Upper lobe of left lung (tissue), 6 donors: Measurements from ENCODE around the gene ATXN1. TPM values are rescaled to one million over a fixed set of nuclear protein-coding genes. Genes with fewer than 3 reads are reported as not detected.
"Not testable (repeated sequence)": the region's sequence is repeated elsewhere in the genome, so short reads cannot be mapped to it uniquely, and the experiment has no call there.

ENCODE experiments used
- ATAC-seq, 2 donors: fragments of 200-7000 bp; cut with Tn5 transposase; one replicate each; pipeline ENCODE4 v1.9.1; 2022; ENCODE audit warnings: mild to moderate bottlenecking in 2 of 2, moderate library complexity in 2 of 2; ENCODE audit not compliant: low FRiP score in 2 of 2
- DNase-seq, 2 donors: peaks; one replicate each; pipeline ENCODE4 v3.0.0-alpha.2; 2019 to 2020
- H3K27ac ChIP-seq, 4 donors: fragments of 200-600 bp; sonication (generic); one replicate each; pipeline ENCODE4 v1.5.1; 2016 to 2019
- H3K27me3 ChIP-seq, 4 donors: fragments of 200-600 bp; sonication (generic); one replicate each; pipeline ENCODE4 v1.5.1; 2017 to 2019
- H3K36me3 ChIP-seq, 4 donors: fragments of 200-600 bp; sonication (generic); one replicate each; pipeline ENCODE4 v1.5.1; 2016 to 2019
- H3K4me1 ChIP-seq, 4 donors: fragments of 200-600 bp; sonication (generic); one replicate each; pipeline ENCODE4 v1.5.1; 2018 to 2019
- H3K4me3 ChIP-seq, 4 donors: fragments of 200-600 bp; sonication (generic); one replicate each; pipeline ENCODE4 v1.5.1; 2017 to 2019; ENCODE audit warnings: mild to moderate bottlenecking in 2 of 4, moderate library complexity in 1 of 4
- H3K9me3 ChIP-seq, 4 donors: fragments of 200-600 bp; sonication (generic); one replicate each; pipeline ENCODE4 v1.5.1; 2018 to 2019
- CTCF ChIP-seq, 6 experiments: fragments of 450-650 bp in 4 of 6; fragments of 200-600 bp in 2 of 6; sonication (generic) in 2 of 6; IDR thresholded peaks; one replicate each; pipeline ENCODE4 v1.5.1; 2016 to 2019; ENCODE audit warnings: antibody characterized with exemption in 6 of 6
- EP300 ChIP-seq, 4 donors: sonication (generic); formaldehyde crosslinking; IDR thresholded peaks; one replicate each; pipeline ENCODE4 v1.5.1; 2017; ENCODE audit warnings: antibody characterized with exemption in 4 of 4, control low read depth in 2 of 4
- POLR2A ChIP-seq, 4 donors: fragments of 450-650 bp; IDR thresholded peaks; one replicate each; pipeline ENCODE4 v1.5.1; 2016 to 2017; ENCODE audit warnings: antibody characterized with exemption in 4 of 4, mild to moderate bottlenecking in 2 of 4
- POLR2AphosphoS5 ChIP-seq, 2 donors: sonication (generic); formaldehyde crosslinking; IDR thresholded peaks; one replicate each; pipeline ENCODE4 v1.5.1; 2017; ENCODE audit warnings: antibody characterized with exemption in 2 of 2
- WGBS, 2 donors: methylation state at CpG; one replicate each; pipeline ENCODE4 v1.1.5; 2017 to 2018; 5-methylcytosine and 5-hydroxymethylcytosine counted together
- total RNA-seq, 6 donors: library from RNA; depleted of rRNA in 4 of 6; stranded (reverse); fragments of >200 nt in 4 of 6; gene quantifications; one replicate each; pipeline versions ENCODE4 v1.1.0 to v1.2.1, GENCODE V29; 2016 to 2021
- donor health status: DM: no; HTN: no; CAD: no; lungs with moderate emphysema.
- donor health status: DM: no; HTN: yes; CAD: no; lungs with severe emphysema.

ATXN1 gene
- total RNA-seq, 6 donors from 2014 or later: 44.2 to 106 (median 71.7) TPM

DNA sequence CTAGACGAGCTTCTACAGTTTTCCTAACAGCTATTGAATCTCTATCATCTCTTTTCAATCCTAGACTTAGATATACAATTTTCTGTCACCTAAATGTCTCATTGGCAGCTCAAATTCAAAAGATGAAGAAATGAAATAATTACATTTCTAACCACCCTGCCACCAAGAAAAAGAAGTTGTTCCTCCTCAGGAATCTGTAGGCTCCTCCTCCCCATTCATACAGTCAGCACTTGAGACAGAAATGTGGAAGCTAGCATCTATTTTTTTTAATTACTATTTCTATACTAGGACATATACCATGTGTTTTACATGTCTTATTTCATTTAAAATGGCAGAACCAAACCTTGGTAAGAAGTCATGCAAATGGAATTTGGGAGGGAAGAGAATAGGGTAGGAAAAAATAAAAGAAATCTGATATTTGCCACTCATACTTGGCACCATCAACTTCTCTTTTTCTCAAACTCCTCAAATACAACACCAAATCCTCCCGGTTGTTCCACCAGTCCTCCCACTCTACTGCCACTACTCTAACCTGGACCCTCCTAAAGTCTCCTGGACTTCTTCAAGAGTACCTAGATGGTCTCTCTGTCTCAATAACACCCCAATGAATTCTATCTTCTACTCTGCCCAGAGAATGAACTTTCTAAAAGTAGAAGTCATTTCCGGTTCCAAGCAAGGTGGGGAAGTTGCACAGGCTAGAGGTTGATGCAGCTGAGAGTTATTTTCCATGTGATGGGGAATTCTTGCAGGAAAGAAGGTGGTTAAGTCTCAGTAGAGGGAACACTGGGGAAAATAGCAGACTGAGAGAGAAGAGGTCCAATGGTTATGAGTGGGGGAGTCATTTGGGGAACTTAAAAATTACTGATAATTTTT is 54.1 kb downstream of the ATXN1 start:
- DNase-seq: no peak
- H3K4me3 ChIP-seq: no peak overlapping the region
- H3K27me3 ChIP-seq: no peaks in the 10 kb centered on the region
- TF ChIP-seq POLR2A (IDR thresholded peaks at IDR 0.05) (no peak), EP300 (IDR thresholded peaks at IDR 0.05) (no peak), POLR2AphosphoS5 (IDR thresholded peaks at IDR 0.05) (no peak), CTCF (IDR thresholded peaks at IDR 0.05) (no peak)
- H3K36me3 ChIP-seq: no peaks in the 10 kb centered on the region
- WGBS, 2 donors: 67 to 78% methylated on average over 3 of the region's 3 CpGs
- ATAC-seq: peak in 1 of 2 donors; percentile 40
- peaks cover 7 to 46% (median 37%) of the 10 kb centered on the region in 4 donors for H3K4me1 ChIP-seq
- H3K9me3 ChIP-seq: no peaks in the 10 kb centered on the region
- H3K27ac ChIP-seq: peak overlapping the region in 1 of 4 donors; percentile 55

DNA sequence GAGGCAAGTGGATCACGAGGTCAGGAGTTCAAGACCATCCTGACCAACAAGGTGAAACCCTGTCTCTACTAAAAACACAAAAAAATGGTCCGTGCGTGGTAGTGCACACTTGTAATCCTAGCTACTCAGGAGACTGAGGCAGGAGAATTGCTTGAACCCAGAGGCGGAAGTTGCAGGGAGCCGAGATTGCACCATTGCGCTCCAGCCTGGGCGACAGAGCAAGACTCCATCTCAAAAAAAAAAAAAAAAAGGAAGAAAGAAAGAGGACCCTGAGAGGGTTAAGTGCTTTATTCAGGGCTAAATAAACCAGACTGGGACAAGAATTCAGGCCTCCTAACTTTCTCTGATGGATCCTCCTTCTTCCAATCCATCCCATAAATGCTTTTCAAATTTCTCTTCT is 54.8 kb downstream of the ATXN1 start:
- WGBS, 2 donors: 75 to 86% methylated on average over 7 of the region's 7 CpGs
- peaks cover 7 to 47% (median 30%) of the 10 kb centered on the region in 4 donors for H3K4me1 ChIP-seq
- H3K27me3 ChIP-seq, H3K4me3 ChIP-seq, H3K9me3 ChIP-seq, H3K36me3 ChIP-seq: not testable (repeated sequence)
- H3K27ac ChIP-seq: peak overlapping the region in 1 of 4 donors; percentile 55
- DNase-seq: peak in 1 of 2 donors; percentile 69
- ATAC-seq: peak in 1 of 2 donors; percentile 59

- H3K36me3 ChIP-seq: no peaks in the 10 kb centered on the region
- peaks cover 7 to 51% (median 30%) of the 10 kb centered on the region in 4 donors for H3K4me1 ChIP-seq
- TF ChIP-seq CTCF (IDR thresholded peaks at IDR 0.05) (no peak), POLR2A (IDR thresholded peaks at IDR 0.05) (no peak), EP300 (IDR thresholded peaks at IDR 0.05) (no peak), POLR2AphosphoS5 (IDR thresholded peaks at IDR 0.05) (no peak)
- 87 to 90% methylated on average over 4 of the region's 4 CpGs for WGBS, 2 donors
- no peak overlapping the region for H3K4me3 ChIP-seq
- H3K27me3 ChIP-seq: no peaks in the 10 kb centered on the region
- DNase-seq (no peak), ATAC-seq (no peak)
- H3K9me3 ChIP-seq: no peaks in the 10 kb centered on the region
- H3K27ac ChIP-seq: peak overlapping the region in 2 of 4 donors; percentile 4 to 55
Measured at GRCh38 chr6:16706029-16706428, 55.2 kb downstream of the ATXN1 start.

DNA sequence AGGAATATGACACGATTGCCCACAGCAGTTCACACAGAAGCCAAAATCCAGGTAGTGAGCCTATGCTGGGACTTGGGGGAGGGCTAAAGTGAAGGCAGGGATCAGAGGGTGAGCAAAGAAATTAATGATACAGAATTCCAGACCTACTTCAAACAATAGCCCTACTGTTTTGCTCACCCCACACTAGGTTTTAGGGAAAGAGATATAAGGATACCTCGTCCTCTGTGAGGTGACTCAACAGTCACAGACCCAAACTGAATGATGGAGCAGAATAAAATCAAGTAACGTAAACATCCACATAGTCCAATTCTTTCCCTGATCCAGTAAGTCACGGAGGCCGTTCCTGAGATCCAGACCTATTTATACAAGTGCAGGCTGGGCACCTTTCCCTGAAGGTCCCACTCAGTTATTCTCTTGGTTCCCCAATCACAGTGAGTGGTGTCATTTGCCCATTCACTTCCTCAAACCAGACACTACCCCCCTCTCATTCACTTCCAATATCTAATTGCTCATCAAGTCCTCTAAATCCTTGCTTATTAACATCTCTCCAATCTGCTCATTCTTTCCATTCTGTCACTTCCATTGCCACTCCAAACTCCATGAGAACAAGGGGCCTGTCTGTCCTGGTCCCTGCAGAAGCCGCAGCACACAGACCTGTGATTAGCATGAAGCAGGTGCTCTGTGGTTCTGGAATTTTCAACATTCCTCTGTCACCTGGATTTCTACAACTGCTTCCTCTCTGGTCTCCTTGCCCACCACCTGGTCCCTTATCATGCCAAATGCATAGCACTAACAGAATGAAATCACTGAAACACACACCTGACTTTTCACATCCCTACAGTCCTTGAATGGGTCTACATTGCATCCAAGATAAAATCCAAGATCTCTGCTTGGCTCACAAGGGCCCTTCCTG is 55.9 kb downstream of the ATXN1 start:
- WGBS, 2 donors: 77% methylated on average over 6 of the region's 6 CpGs
- DNase-seq (no peak), ATAC-seq (peak; percentile 11 to 54)
- Histone ChIP-seq H3K27ac (peak overlapping the region; percentile 7 to 55 (median 33)), H3K4me1 (peaks cover 7 to 57% (median 33%) of the 10 kb centered on the region in 4 donors), H3K27me3 (no peaks in the 10 kb centered on the region), H3K36me3 (no peaks in the 10 kb centered on the region), H3K4me3 (no peak overlapping the region), H3K9me3 (no peaks in the 10 kb centered on the region)
- TF ChIP-seq EP300 (IDR thresholded peaks at IDR 0.05): no peak
- no peak for TF ChIP-seq CTCF (IDR thresholded peaks at IDR 0.05)

- DNase-seq: no peak
- H3K27me3 ChIP-seq: no peaks in the 10 kb centered on the region
- peak overlapping the region in 2 of 4 donors; percentile 8 to 17 for H3K4me3 ChIP-seq
- 38 to 41% methylated on average over 10 of the region's 10 CpGs for WGBS, 2 donors
- ATAC-seq: peak; percentile 49 to 57
- H3K27ac ChIP-seq: peak overlapping the region; percentile 7 to 55 (median 33)
- peaks cover 11 to 64% (median 37%) of the 10 kb centered on the region in 4 donors for H3K4me1 ChIP-seq
- H3K9me3 ChIP-seq: no peaks in the 10 kb centered on the region
- H3K36me3 ChIP-seq: no peaks in the 10 kb centered on the region
- TF ChIP-seq POLR2AphosphoS5 (IDR thresholded peaks at IDR 0.05): no peak
- no peak for TF ChIP-seq EP300 (IDR thresholded peaks at IDR 0.05)
- TF ChIP-seq POLR2A (IDR thresholded peaks at IDR 0.05): no peak
- TF ChIP-seq CTCF (IDR thresholded peaks at IDR 0.05): no peak
Measured at GRCh38 chr6:16704401-16705045, 56.7 kb downstream of the ATXN1 start.

- H3K4me1 ChIP-seq: peaks cover 21 to 65% (median 44%) of the 10 kb centered on the region in 4 donors
- not testable (repeated sequence) for ATAC-seq, H3K36me3 ChIP-seq, H3K9me3 ChIP-seq, DNase-seq, H3K4me3 ChIP-seq, H3K27me3 ChIP-seq, H3K27ac ChIP-seq
- WGBS, 2 donors: 86 to 94% methylated on average over 4 to 6 of the region's 6 CpGs
Measured at GRCh38 chr6:16702627-16703378, 58.5 kb downstream of the ATXN1 start.
